C4-2B (cell line): Measurements from ENCODE around the gene SPACA5B.

Experiments
- CTCF ChIP-seq: fragments of 450-650 bp; conservative IDR thresholded peaks from 2 replicates; pipeline ENCODE4 v1.5.1; 2017; ENCODE audit warnings: mild to moderate bottlenecking
- ZFX ChIP-seq: fragments of 450-650 bp; IDR thresholded peaks from 2 replicates; pipeline ENCODE4 v1.6.1; 2017

- TF ChIP-seq CTCF: no peak
- no peak for TF ChIP-seq ZFX
Measured at GRCh38 chrX:48153769-48154168, 23.3 kb downstream of the SPACA5B start.
